B cell (primary cell): Measurements from ENCODE around the gene CACNG7. TPM values are rescaled to one million over a fixed set of nuclear protein-coding genes. Genes with fewer than 3 reads are reported as not detected.
A peak's percentile ranks its signal among the peaks of the same experiment; 100 is the strongest.

ENCODE experiments used
- ATAC-seq: fragments of 200-7000 bp; cut with Tn5 transposase; one replicate; pipeline ENCODE4 v1.10.0; 2021; ENCODE audit warnings: low read depth, mild to moderate bottlenecking, moderate number of reproducible peaks, moderate library complexity
- CTCF ChIA-PET: fragments of 350-600 bp; sonication (Branson Sonifier 250); formaldehyde crosslinking; loops from one replicate; lab custom pipeline; 2021; ENCODE audit warnings: antibody characterized with exemption, inconsistent platforms; lab: Charles Lee
- POLR2A ChIA-PET: fragments of 350-600 bp; sonication (Branson Sonifier 250); formaldehyde crosslinking; loops from one replicate; lab custom pipeline; 2021; ENCODE audit warnings: antibody characterized with exemption; lab: Charles Lee
- DNase-seq: peaks from one replicate; pipeline ENCODE4 v3.0.0; 2013
- H2AFZ ChIP-seq: 2 replicates; pipeline ENCODE4 v1.6.1; 2012; ENCODE audit warnings: mild to moderate bottlenecking, low read depth, low read length; ENCODE audit not compliant: insufficient read depth, poor library complexity, severe bottlenecking
- H3K27ac ChIP-seq, 2 donors: 1 replicate in 1 of 2; 2 replicates in 1 of 2; pipeline ENCODE4 v1.5.1; 2012 to 2013; ENCODE audit warnings: low read length in 2 of 2, mild to moderate bottlenecking in 2 of 2, moderate library complexity in 1 of 2
- H3K27me3 ChIP-seq, 4 experiments: fragments of 200-600 bp in 1 of 4; sonication (generic) in 1 of 4; replicated peaks in 1 of 4; 1 replicate in 2 of 4; 2 replicates in 2 of 4; pipeline versions ENCODE4 v1.6.1 to v1.7.0; 2013 to 2016; ENCODE audit warnings: low read length in 3 of 4, mild to moderate bottlenecking in 2 of 4, mixed read lengths in 1 of 4, moderate library complexity in 1 of 4; ENCODE audit not compliant: insufficient read depth in 4 of 4, control insufficient read depth in 3 of 4; ENCODE audit errors: control extremely low read depth in 1 of 4
- H3K36me3 ChIP-seq, 2 experiments: replicated peaks in 1 of 2; 1 replicate in 1 of 2; 2 replicates in 1 of 2; pipeline versions ENCODE4 v1.6.1 to v1.7.1; 2013; ENCODE audit warnings: low read length in 1 of 2; ENCODE audit not compliant: insufficient read depth in 2 of 2, control insufficient read depth in 1 of 2; ENCODE audit errors: control extremely low read depth in 1 of 2, extremely low read depth in 1 of 2
- H3K4me1 ChIP-seq, 2 donors: fragments of 200-600 bp in 1 of 2; sonication (generic) in 1 of 2; 1 replicate in 1 of 2; 2 replicates in 1 of 2; pipeline versions ENCODE4 v1.5.1 to v1.6.1; 2013 to 2017; ENCODE audit warnings: low read length in 2 of 2; ENCODE audit not compliant: control insufficient read depth in 2 of 2, insufficient read depth in 2 of 2
- H3K4me2 ChIP-seq: replicated peaks from 2 replicates; pipeline ENCODE3; 2012; ENCODE audit warnings: mild to moderate bottlenecking, low read depth, low read length; ENCODE audit not compliant: poor library complexity, severe bottlenecking
- H3K4me3 ChIP-seq, 5 experiments: fragments of 200-600 bp in 1 of 5; sonication (generic) in 1 of 5; 1 replicate in 3 of 5; 2 replicates in 2 of 5; pipeline versions ENCODE4 v1.5.1 to v1.7.0; 2011 to 2016; ENCODE audit warnings: low read length in 4 of 5, mild to moderate bottlenecking in 4 of 5, low read depth in 2 of 5, control low read depth in 1 of 5, moderate library complexity in 1 of 5; ENCODE audit not compliant: insufficient read depth in 1 of 5; ENCODE audit errors: control extremely low read depth in 1 of 5, extremely low read depth in 1 of 5
- H3K79me2 ChIP-seq: fragments of 200-600 bp; sonication (generic); one replicate; pipeline ENCODE4 v1.6.0; 2016; ENCODE audit warnings: low read length; ENCODE audit not compliant: control insufficient read depth, insufficient read depth
- H3K9ac ChIP-seq: fragments of 200-600 bp; sonication (generic); 2 replicates; pipeline ENCODE4 v1.6.1; 2017; ENCODE audit warnings: mild to moderate bottlenecking, low read length, moderate library complexity
- H3K9me3 ChIP-seq, 3 donors: one replicate each; pipeline versions ENCODE4 v1.6.1 to v1.7.1; 2013; ENCODE audit warnings: low read length in 2 of 3; ENCODE audit not compliant: control insufficient read depth in 2 of 3, insufficient read depth in 1 of 3; ENCODE audit errors: control extremely low read depth in 1 of 3
- H4K20me1 ChIP-seq: 2 replicates; pipeline ENCODE4 v1.6.0; 2012; ENCODE audit warnings: mild to moderate bottlenecking, low read length; ENCODE audit not compliant: insufficient read depth, control insufficient read depth, poor library complexity, severe bottlenecking
- H3K27ac Mint-ChIP-seq: one replicate; pipeline ENCODE4 v1.8.0; 2021; ENCODE audit warnings: mixed read lengths
- H3K27me3 Mint-ChIP-seq: one replicate; pipeline ENCODE4 v1.8.0; 2021; ENCODE audit warnings: mixed read lengths
- H3K4me1 Mint-ChIP-seq: one replicate; pipeline ENCODE4 v1.8.0; 2021; ENCODE audit warnings: mixed read lengths
- H3K4me3 Mint-ChIP-seq: one replicate; pipeline ENCODE4 v1.8.0; 2021; ENCODE audit warnings: mixed read lengths
- H3K9me3 Mint-ChIP-seq: one replicate; pipeline ENCODE4 v1.8.0; 2022; ENCODE audit warnings: mixed read lengths; ENCODE audit not compliant: insufficient read depth
- EZH2 ChIP-seq: IDR thresholded peaks from 2 replicates; pipeline ENCODE4 v1.6.1; 2012; ENCODE audit warnings: borderline replicate concordance, low read depth, mild to moderate bottlenecking, moderate library complexity, low read length; ENCODE audit not compliant: insufficient read depth, poor library complexity, severe bottlenecking
- WGBS: methylation state at CpG from one replicate; pipeline ENCODE4 v1.1.5; 2013; ENCODE audit warnings: missing lambda C conversion rate; ENCODE audit not compliant: insufficient coverage; 5-methylcytosine and 5-hydroxymethylcytosine counted together
- intact Hi-C: fragments of 100-400 bp; cut with micrococcal nuclease; formaldehyde crosslinking; loops from one replicate; pipeline ENCODE4 v1.10.0; 2022
- polyA plus RNA-seq: library from polyadenylated mRNA; depleted of rRNA; stranded (reverse); fragments of >200 nt; gene quantifications from 2 replicates; pipeline ENCODE4 v1.2.3, GENCODE V29; 2012
- total RNA-seq, 2 donors: library from RNA; stranded (reverse); fragments of 120-200 nt in 1 of 2; gene quantifications; 1 replicate in 1 of 2; 2 replicates in 1 of 2; pipeline versions ENCODE4 v1.2.3 to v1.2.4, GENCODE V29; 2013 to 2022
- TF ChIP-seq, protein P1 (sequence below): fragments of 200-600 bp; IDR thresholded peaks from one replicate; pipeline ENCODE4 v1.8.0; 2022; ENCODE audit warnings: antibody characterized with exemption, mild to moderate bottlenecking

CACNG7 gene
- total and polyA plus RNA-seq, 2 donors (not counting 1 experiment from before 2014, with no cell fraction given) = not detected

DNA sequence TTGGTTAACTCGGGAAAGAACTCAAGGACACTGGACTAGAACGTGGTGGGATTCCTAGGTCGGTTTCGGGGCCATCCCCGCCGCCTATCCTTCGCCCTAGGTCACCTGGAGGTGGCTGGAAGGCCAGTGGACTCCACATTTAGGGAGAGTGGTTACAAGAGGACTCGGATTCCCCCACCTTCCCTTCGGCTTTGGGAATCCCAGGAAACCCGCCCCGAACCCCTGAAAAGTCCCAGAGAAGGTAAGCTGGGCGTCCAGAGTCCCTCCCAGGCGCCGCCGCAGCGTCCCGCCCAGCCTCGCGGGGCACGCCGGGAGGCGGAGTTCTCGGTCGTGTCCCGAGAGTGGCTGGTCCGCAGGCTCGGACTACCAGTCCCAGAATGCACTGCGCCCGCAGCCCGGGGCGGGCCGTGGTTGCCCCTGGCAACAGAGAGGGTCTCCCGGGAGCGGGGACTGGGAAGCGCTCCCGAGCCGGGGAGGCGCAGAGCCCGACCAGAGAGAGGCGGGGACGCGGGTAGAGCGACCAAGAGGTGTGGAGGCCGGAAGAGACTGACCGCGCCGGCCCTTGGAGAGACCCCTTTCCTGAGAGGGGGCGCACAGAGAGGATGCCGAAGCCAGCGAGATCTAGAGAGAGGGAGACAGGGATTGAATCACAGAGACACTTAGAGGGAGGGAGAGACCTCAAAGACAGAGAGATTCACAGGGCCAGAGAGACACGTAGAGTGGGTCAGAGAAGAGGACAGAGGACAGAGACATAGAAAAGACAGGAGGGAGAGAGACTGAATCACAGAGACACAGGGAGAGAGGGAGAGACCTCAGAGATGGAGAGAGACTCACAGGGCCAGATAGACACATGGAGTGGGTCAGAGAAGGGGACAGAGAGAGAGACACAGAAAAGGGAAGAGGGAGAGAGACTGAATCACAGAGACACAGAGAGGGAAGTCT is 29.7 kb upstream of the CACNG7 start:
- H3K4me1 Mint-ChIP-seq = peaks cover 40% of the 10 kb centered on the region

More for the DNA sequence above, 29.7 kb upstream of the CACNG7 start:
- peak overlapping the region; percentile 90 for H3K4me2 ChIP-seq
- peak; percentile 86 for ATAC-seq
- H3K27ac ChIP-seq = no peak overlapping the region
- intact Hi-C loops = loop anchor here (1.0 to 5.0 kb wide), 2 partner anchors 12 to 37 kb away; partner anchors contain the start of gene MYADM
- H3K27me3 Mint-ChIP-seq = peaks cover 16% of the 10 kb centered on the region
- peak overlapping the region; percentile 34 to 65 (median 49) for H3K4me3 ChIP-seq
- H3K79me2 ChIP-seq = peaks cover 26% of the 10 kb centered on the region
- H3K4me1 ChIP-seq = peaks cover 63 to 74% of the 10 kb centered on the region in 2 donors
- no peak overlapping the region for H3K4me3 Mint-ChIP-seq
- 4% methylated on average over 48 of the region's 51 CpGs for WGBS
- peaks cover 28% of the 10 kb centered on the region for H4K20me1 ChIP-seq
- DNase-seq = peak; percentile 84
- CTCF ChIA-PET = interaction anchor here (0.6 kb wide), 1 partner anchor 1597 kb away, joined by 3 read pairs; no protein-coding TSS in a partner anchor
- H3K9ac ChIP-seq = peak overlapping the region; percentile 57
- no peak for TF ChIP-seq EZH2
- TF ChIP-seq, protein P1, sequence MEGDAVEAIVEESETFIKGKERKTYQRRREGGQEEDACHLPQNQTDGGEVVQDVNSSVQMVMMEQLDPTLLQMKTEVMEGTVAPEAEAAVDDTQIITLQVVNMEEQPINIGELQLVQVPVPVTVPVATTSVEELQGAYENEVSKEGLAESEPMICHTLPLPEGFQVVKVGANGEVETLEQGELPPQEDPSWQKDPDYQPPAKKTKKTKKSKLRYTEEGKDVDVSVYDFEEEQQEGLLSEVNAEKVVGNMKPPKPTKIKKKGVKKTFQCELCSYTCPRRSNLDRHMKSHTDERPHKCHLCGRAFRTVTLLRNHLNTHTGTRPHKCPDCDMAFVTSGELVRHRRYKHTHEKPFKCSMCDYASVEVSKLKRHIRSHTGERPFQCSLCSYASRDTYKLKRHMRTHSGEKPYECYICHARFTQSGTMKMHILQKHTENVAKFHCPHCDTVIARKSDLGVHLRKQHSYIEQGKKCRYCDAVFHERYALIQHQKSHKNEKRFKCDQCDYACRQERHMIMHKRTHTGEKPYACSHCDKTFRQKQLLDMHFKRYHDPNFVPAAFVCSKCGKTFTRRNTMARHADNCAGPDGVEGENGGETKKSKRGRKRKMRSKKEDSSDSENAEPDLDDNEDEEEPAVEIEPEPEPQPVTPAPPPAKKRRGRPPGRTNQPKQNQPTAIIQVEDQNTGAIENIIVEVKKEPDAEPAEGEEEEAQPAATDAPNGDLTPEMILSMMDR = no peak
- POLR2A ChIA-PET = no interaction called here
- no peaks in the 10 kb centered on the region for H3K9me3 Mint-ChIP-seq
- peaks cover 0 to 12% of the 10 kb centered on the region in 2 experiments for H3K36me3 ChIP-seq
- H3K9me3 ChIP-seq = peaks cover 0 to 16% (median 0%) of the 10 kb centered on the region in 3 donors
- H2AFZ ChIP-seq = peak overlapping the region; percentile 36
- peaks cover 0 to 54% (median 43%) of the 10 kb centered on the region in 4 experiments for H3K27me3 ChIP-seq
- H3K27ac Mint-ChIP-seq = peak overlapping the region; percentile 37
